GM23248 (cell line): ENCODE results near the gene PTPRF. TPM values are rescaled to one million over a fixed set of nuclear protein-coding genes. Genes with fewer than 3 reads are reported as not detected.

ENCODE experiments used
- DNase-seq: peaks from one replicate; pipeline ENCODE4 v3.0.0-alpha.2; 2015
- H2AFZ ChIP-seq: fragments of 200-600 bp; sonication (generic); 2 replicates; pipeline ENCODE4 v1.6.1; 2016; ENCODE audit warnings: antibody characterized with exemption
- H3F3A ChIP-seq: fragments of 200-600 bp; sonication (generic); 2 replicates; pipeline ENCODE4 v1.6.1; 2016; ENCODE audit warnings: mild to moderate bottlenecking, antibody characterized with exemption, mixed run types; ENCODE audit not compliant: insufficient read depth
- H3K27ac ChIP-seq: fragments of 200-600 bp; sonication (generic); 2 replicates; pipeline ENCODE4 v1.5.1; 2016; ENCODE audit warnings: mild to moderate bottlenecking
- H3K27me3 ChIP-seq: fragments of 200-600 bp; sonication (generic); replicated peaks from 2 replicates; pipeline ENCODE4 v1.6.1; 2016; ENCODE audit warnings: mild to moderate bottlenecking; ENCODE audit not compliant: insufficient read depth
- H3K36me3 ChIP-seq: fragments of 200-600 bp; sonication (generic); 2 replicates; pipeline ENCODE4 v1.6.1; 2016; ENCODE audit warnings: low read depth, mild to moderate bottlenecking
- H3K4me1 ChIP-seq: fragments of 200-600 bp; sonication (generic); 2 replicates; pipeline ENCODE4 v1.6.1; 2016; ENCODE audit warnings: mild to moderate bottlenecking; ENCODE audit not compliant: insufficient read depth
- H3K4me2 ChIP-seq: fragments of 200-600 bp; sonication (generic); one replicate; pipeline ENCODE4 v1.6.1; 2016; ENCODE audit warnings: mild to moderate bottlenecking; ENCODE audit not compliant: unreplicated experiment
- H3K4me3 ChIP-seq: fragments of 200-600 bp; sonication (generic); 2 replicates; pipeline ENCODE4 v1.5.1; 2016; ENCODE audit warnings: mild to moderate bottlenecking
- H3K79me2 ChIP-seq: fragments of 200-600 bp; sonication (generic); 2 replicates; pipeline ENCODE4 v1.6.1; 2016; ENCODE audit warnings: mild to moderate bottlenecking; ENCODE audit not compliant: insufficient read depth
- H3K9ac ChIP-seq: fragments of 200-600 bp; sonication (generic); 2 replicates; pipeline ENCODE4 v1.6.1; 2016; ENCODE audit warnings: mild to moderate bottlenecking
- H3K9me2 ChIP-seq: fragments of 200-600 bp; sonication (generic); 2 replicates; pipeline ENCODE4 v1.6.1; 2016; ENCODE audit warnings: mixed run types, mild to moderate bottlenecking, moderate library complexity; ENCODE audit not compliant: insufficient read depth
- H3K9me3 ChIP-seq: fragments of 200-600 bp; sonication (generic); one replicate; pipeline ENCODE4 v1.6.1; 2017; ENCODE audit warnings: low read depth
- H4K20me1 ChIP-seq: fragments of 200-600 bp; sonication (generic); 2 replicates; pipeline ENCODE4 v1.6.0; 2016; ENCODE audit not compliant: insufficient read depth
- EZH2 ChIP-seq: fragments of 200-600 bp; sonication (generic); IDR thresholded peaks from 2 replicates; pipeline ENCODE4 v1.6.1; 2018; ENCODE audit warnings: antibody characterized with exemption, mild to moderate bottlenecking; ENCODE audit not compliant: insufficient read depth, poor library complexity, severe bottlenecking
- EZH2phosphoT487 ChIP-seq: fragments of 200-600 bp; sonication (generic); IDR thresholded peaks from 2 replicates; pipeline ENCODE4 v1.6.1; 2018; ENCODE audit warnings: antibody characterized with exemption, moderate library complexity, mild to moderate bottlenecking, low read depth; ENCODE audit not compliant: insufficient read depth
- WGBS, 2 experiments: methylation state at CpG; one replicate each; pipeline ENCODE4 v1.1.6; 2015 to 2017; ENCODE audit warnings: low lambda C conversion rate in 2 of 2, low coverage in 1 of 2; ENCODE audit errors: missing lambda C conversion rate in 2 of 2; 5-methylcytosine and 5-hydroxymethylcytosine counted together
- in situ Hi-C: fragments of 300-500 bp; cut with MboI; formaldehyde crosslinking; loops from 2 replicates; pipeline ENCODE4 v1.15.0; 2020
- polyA plus RNA-seq: library from polyadenylated mRNA; unstranded; fragments of >200 nt; fragmentation: Nextera tagmentation; extraction: Ambion mirVana; gene quantifications from 2 replicates; pipeline ENCODE4 v1.2.1, GENCODE V29; 2016
- total RNA-seq: library from RNA; depleted of rRNA; stranded (reverse); fragments of >200 nt; shearing (Covaris generic); gene quantifications from 2 replicates; pipeline ENCODE4 v1.2.3, GENCODE V29; 2014

PTPRF gene
- total and polyA plus RNA-seq, 2 experiments from 2014 or later, result 14.0 to 15.0 TPM

- Histone ChIP-seq H3K4me1 (peaks cover 9% of the 10 kb centered on the region), H2AFZ (no peak overlapping the region), H3K27me3 (no peaks in the 10 kb centered on the region), H3F3A (peaks cover 47% of the 10 kb centered on the region), H3K9me2 (no peaks in the 10 kb centered on the region), H3K4me3 (no peak overlapping the region), H3K4me2 (no peak overlapping the region), H4K20me1 (no peaks in the 10 kb centered on the region), H3K9ac (no peak overlapping the region), H3K27ac (no peak overlapping the region), H3K36me3 (peaks cover 95% of the 10 kb centered on the region), H3K9me3 (no peaks in the 10 kb centered on the region), H3K79me2 (peaks cover 58% of the 10 kb centered on the region)
- TF ChIP-seq EZH2 (no peak), EZH2phosphoT487 (no peak)
- in situ Hi-C loops, result loop anchor here (25.0 kb wide), 1 partner anchor 427 kb away; no protein-coding TSS in a partner anchor
- no peak for DNase-seq
- WGBS, 2 experiments, result 88 to 90% methylated on average over 3 to 4 of the region's 4 CpGs
Observed at GRCh38 chr1:43664369-43664768, 133.7 kb downstream of the PTPRF start.

GRCh38 chr1:43666608-43667007, 135.9 kb downstream of the PTPRF start:
- H2AFZ ChIP-seq, result no peak overlapping the region
- no peaks in the 10 kb centered on the region for H3K9me2 ChIP-seq
- no peaks in the 10 kb centered on the region for H4K20me1 ChIP-seq
- H3K79me2 ChIP-seq, result peaks cover 44% of the 10 kb centered on the region
- no peak for TF ChIP-seq EZH2
- TF ChIP-seq EZH2phosphoT487, result no peak
- peaks cover 20% of the 10 kb centered on the region for H3K4me1 ChIP-seq
- no peak overlapping the region for H3K4me3 ChIP-seq
- no peaks in the 10 kb centered on the region for H3K9me3 ChIP-seq
- peaks cover 90% of the 10 kb centered on the region for H3K36me3 ChIP-seq
- H3K9ac ChIP-seq, result no peak overlapping the region
- no peaks in the 10 kb centered on the region for H3K27me3 ChIP-seq
- no peak overlapping the region for H3K4me2 ChIP-seq
- no peak for DNase-seq
- in situ Hi-C loops, result loop anchor here (25.0 kb wide), 1 partner anchor 429 kb away; no protein-coding TSS in a partner anchor
- no peak overlapping the region for H3K27ac ChIP-seq
- peaks cover 70% of the 10 kb centered on the region for H3F3A ChIP-seq

GRCh38 chr1:43668956-43669355, 138.3 kb downstream of the PTPRF start:
- TF ChIP-seq EZH2phosphoT487 (no peak), EZH2 (no peak)
- H3F3A ChIP-seq, result peaks cover 71% of the 10 kb centered on the region
- H3K4me2 ChIP-seq, result no peak overlapping the region
- no peak overlapping the region for H2AFZ ChIP-seq
- in situ Hi-C loops, result loop anchor here (25.0 kb wide), 1 partner anchor 432 kb away; no protein-coding TSS in a partner anchor
- H3K9me2 ChIP-seq, result no peaks in the 10 kb centered on the region
- peak overlapping the region; percentile 15; the same call in 1 of the 2 replicates for H3K27ac ChIP-seq
- H3K36me3 ChIP-seq, result peaks cover 85% of the 10 kb centered on the region
- H3K27me3 ChIP-seq, result no peaks in the 10 kb centered on the region
- H3K79me2 ChIP-seq, result peaks cover 47% of the 10 kb centered on the region
- H3K4me1 ChIP-seq, result peaks cover 26% of the 10 kb centered on the region
- DNase-seq, result peak; percentile 61
- H3K9me3 ChIP-seq, result no peaks in the 10 kb centered on the region
- no peaks in the 10 kb centered on the region for H4K20me1 ChIP-seq
- no peak overlapping the region for H3K4me3 ChIP-seq
- H3K9ac ChIP-seq, result peak overlapping the region; percentile 15; the same call in 1 of the 2 replicates
- WGBS, 2 experiments, result 64 to 65% methylated on average over 7 of the region's 7 CpGs

DNA sequence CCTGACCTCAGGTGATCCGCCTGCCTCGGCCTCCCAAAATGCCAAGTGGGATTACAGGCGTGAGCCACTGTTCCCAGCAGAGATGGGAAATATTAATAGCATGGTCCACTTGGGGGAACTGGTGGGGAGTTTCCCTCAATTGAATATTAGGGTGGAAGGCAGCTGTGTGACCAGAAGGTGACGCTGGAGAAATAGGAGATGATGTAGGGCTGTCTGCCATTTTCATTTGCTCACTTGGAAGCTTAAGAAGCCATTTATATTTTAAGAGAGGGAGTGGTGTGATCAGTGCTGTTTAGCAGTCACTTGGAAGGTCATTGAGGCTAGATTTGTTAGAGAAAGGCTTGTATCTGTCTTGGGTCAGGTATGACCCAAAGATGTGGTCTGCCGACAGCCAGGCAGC, 139.2 kb downstream of the PTPRF start:
- H3K27me3 ChIP-seq, result no peaks in the 10 kb centered on the region
- no peak overlapping the region for H3K4me3 ChIP-seq
- TF ChIP-seq EZH2 (no peak), EZH2phosphoT487 (no peak)
- H3K9me2 ChIP-seq, result no peaks in the 10 kb centered on the region
- H3K4me2 ChIP-seq, result no peak overlapping the region
- peaks cover 85% of the 10 kb centered on the region for H3K36me3 ChIP-seq
- H3F3A ChIP-seq, result peaks cover 67% of the 10 kb centered on the region
- no peak overlapping the region for H3K27ac ChIP-seq
- peaks cover 49% of the 10 kb centered on the region for H3K79me2 ChIP-seq
- no peaks in the 10 kb centered on the region for H3K9me3 ChIP-seq
- no peak overlapping the region for H3K9ac ChIP-seq
- 91 to 96% methylated on average over 5 of the region's 5 CpGs for WGBS, 2 experiments
- no peak for DNase-seq
- in situ Hi-C loops, result loop anchor here (25.0 kb wide), 1 partner anchor 433 kb away; no protein-coding TSS in a partner anchor
- no peak overlapping the region for H2AFZ ChIP-seq
- peaks cover 26% of the 10 kb centered on the region for H3K4me1 ChIP-seq
- H4K20me1 ChIP-seq, result no peaks in the 10 kb centered on the region
